Endothelial cell of umbilical vein (primary cell): ENCODE results near the gene OPRL1.

ENCODE experiments used
- EZH2 ChIP-seq: IDR thresholded peaks from 2 replicates; pipeline ENCODE4 v1.6.1; 2012; ENCODE audit warnings: borderline replicate concordance, low read depth, mild to moderate bottlenecking, moderate library complexity, low read length, inconsistent platforms; ENCODE audit not compliant: severe bottlenecking
- POLR2AphosphoS5 ChIP-seq: IDR thresholded peaks from 2 replicates; pipeline ENCODE4 v1.6.1; 2012; ENCODE audit warnings: low read depth, mild to moderate bottlenecking, control low read depth, low read length, moderate library complexity; ENCODE audit not compliant: insufficient read depth

- TF ChIP-seq POLR2AphosphoS5 (no peak), EZH2 (no peak)
Observed at GRCh38 chr20:64032706-64033624, 46.9 kb upstream of the OPRL1 start.
